Activated T-cell treated with anti-CD3 and anti-CD28 coated beads, Interleukin-2, amount 50 U/mL, for 24 hours (primary cell): ENCODE data around the gene VWA8.

Experiments used
- DNase-seq: peaks from one replicate; pipeline ENCODE4 v3.0.0-alpha.2; 2020
- H3K27ac Mint-ChIP-seq: 2 replicates; pipeline ENCODE4 v1.8.0; 2020; ENCODE audit warnings: mild to moderate bottlenecking, mixed read lengths
- H3K27me3 Mint-ChIP-seq: 2 replicates; pipeline ENCODE4 v1.8.0; 2020; ENCODE audit warnings: mixed read lengths
- H3K36me3 Mint-ChIP-seq: 2 replicates; pipeline ENCODE4 v1.8.0; 2020; ENCODE audit warnings: low read depth, mixed read lengths
- H3K4me1 Mint-ChIP-seq: 2 replicates; pipeline ENCODE4 v1.8.0; 2020; ENCODE audit warnings: low read depth, mixed read lengths
- H3K4me3 Mint-ChIP-seq: 2 replicates; pipeline ENCODE4 v1.8.0; 2020; ENCODE audit warnings: mild to moderate bottlenecking, moderate library complexity, mixed read lengths
- H3K9me3 Mint-ChIP-seq: 2 replicates; pipeline ENCODE4 v1.8.0; 2020; ENCODE audit warnings: mixed read lengths

The VWA8 gene

GRCh38 chr13:41802684-41803444 is 158.0 kb downstream of the VWA8 start:
- peak overlapping the region; percentile 22 for H3K27ac Mint-ChIP-seq
- H3K4me1 Mint-ChIP-seq: peaks cover 18% of the 10 kb centered on the region
- peaks cover 15% of the 10 kb centered on the region for H3K9me3 Mint-ChIP-seq
- DNase-seq: no peak
- H3K4me3 Mint-ChIP-seq: no peak overlapping the region
- no peaks in the 10 kb centered on the region for H3K27me3 Mint-ChIP-seq
- H3K36me3 Mint-ChIP-seq: peaks cover 89% of the 10 kb centered on the region

- H3K27me3 Mint-ChIP-seq: no peaks in the 10 kb centered on the region
- DNase-seq: no peak
- H3K4me1 Mint-ChIP-seq: peaks cover 18% of the 10 kb centered on the region
- no peak overlapping the region for H3K4me3 Mint-ChIP-seq
- peak overlapping the region; percentile 42 for H3K27ac Mint-ChIP-seq
- peaks cover 15% of the 10 kb centered on the region for H3K9me3 Mint-ChIP-seq
- H3K36me3 Mint-ChIP-seq: peaks cover 88% of the 10 kb centered on the region
These were observed 158.7 kb downstream of the VWA8 start for GRCh38 chr13:41802043-41802683.

- Mint-ChIP-seq H3K4me1 (no peaks in the 10 kb centered on the region), H3K36me3 (peaks cover 45% of the 10 kb centered on the region), H3K27ac (no peak overlapping the region), H3K27me3 (no peaks in the 10 kb centered on the region), H3K9me3 (no peaks in the 10 kb centered on the region), H3K4me3 (no peak overlapping the region)
- DNase-seq: no peak
These were observed 169.9 kb downstream of the VWA8 start for GRCh38 chr13:41791056-41791455.

GRCh38 chr13:41788552-41788951 is 172.4 kb downstream of the VWA8 start:
- no peaks in the 10 kb centered on the region for H3K9me3 Mint-ChIP-seq
- H3K4me3 Mint-ChIP-seq: no peak overlapping the region
- H3K27me3 Mint-ChIP-seq: no peaks in the 10 kb centered on the region
- H3K36me3 Mint-ChIP-seq: peaks cover 33% of the 10 kb centered on the region
- H3K4me1 Mint-ChIP-seq: no peaks in the 10 kb centered on the region
- DNase-seq: no peak
- no peak overlapping the region for H3K27ac Mint-ChIP-seq

GRCh38 chr13:41785402-41786172 is 175.3 kb downstream of the VWA8 start:
- peaks cover 26% of the 10 kb centered on the region for H3K36me3 Mint-ChIP-seq
- H3K4me1 Mint-ChIP-seq: no peaks in the 10 kb centered on the region
- no peaks in the 10 kb centered on the region for H3K27me3 Mint-ChIP-seq
- DNase-seq: no peak
- H3K27ac Mint-ChIP-seq: no peak overlapping the region
- no peaks in the 10 kb centered on the region for H3K9me3 Mint-ChIP-seq
- no peak overlapping the region for H3K4me3 Mint-ChIP-seq

GRCh38 chr13:41782086-41782485 is 178.8 kb downstream of the VWA8 start:
- Mint-ChIP-seq H3K9me3 (no peaks in the 10 kb centered on the region), H3K27ac (no peak overlapping the region), H3K27me3 (no peaks in the 10 kb centered on the region), H3K4me1 (no peaks in the 10 kb centered on the region), H3K36me3 (peaks cover 28% of the 10 kb centered on the region), H3K4me3 (no peak overlapping the region)
- DNase-seq: no peak

- H3K27ac Mint-ChIP-seq: no peak overlapping the region
- H3K4me3 Mint-ChIP-seq: no peak overlapping the region
- no peaks in the 10 kb centered on the region for H3K9me3 Mint-ChIP-seq
- DNase-seq: no peak
- H3K27me3 Mint-ChIP-seq: no peaks in the 10 kb centered on the region
- peaks cover 26% of the 10 kb centered on the region for H3K36me3 Mint-ChIP-seq
- no peaks in the 10 kb centered on the region for H3K4me1 Mint-ChIP-seq
These were observed 179.9 kb downstream of the VWA8 start for GRCh38 chr13:41780715-41781706.

GRCh38 chr13:41775251-41775650 is 185.7 kb downstream of the VWA8 start:
- Mint-ChIP-seq H3K27me3 (no peaks in the 10 kb centered on the region), H3K9me3 (no peaks in the 10 kb centered on the region), H3K27ac (no peak overlapping the region), H3K4me3 (no peak overlapping the region), H3K36me3 (peaks cover 47% of the 10 kb centered on the region), H3K4me1 (no peaks in the 10 kb centered on the region)
- no peak for DNase-seq

GRCh38 chr13:41774605-41775218 is 186.2 kb downstream of the VWA8 start:
- H3K27ac Mint-ChIP-seq: no peak overlapping the region
- H3K4me3 Mint-ChIP-seq: no peak overlapping the region
- no peak for DNase-seq
- H3K36me3 Mint-ChIP-seq: peaks cover 50% of the 10 kb centered on the region
- H3K9me3 Mint-ChIP-seq: no peaks in the 10 kb centered on the region
- no peaks in the 10 kb centered on the region for H3K27me3 Mint-ChIP-seq
- H3K4me1 Mint-ChIP-seq: no peaks in the 10 kb centered on the region

- no peaks in the 10 kb centered on the region for H3K9me3 Mint-ChIP-seq
- H3K4me1 Mint-ChIP-seq: peaks cover 22% of the 10 kb centered on the region
- H3K27me3 Mint-ChIP-seq: no peaks in the 10 kb centered on the region
- no peak for DNase-seq
- no peak overlapping the region for H3K27ac Mint-ChIP-seq
- no peak overlapping the region for H3K4me3 Mint-ChIP-seq
- H3K36me3 Mint-ChIP-seq: peaks cover 36% of the 10 kb centered on the region
These were observed 193.1 kb downstream of the VWA8 start for GRCh38 chr13:41767801-41768200.

GRCh38 chr13:41766439-41766838 is 194.5 kb downstream of the VWA8 start:
- Mint-ChIP-seq H3K9me3 (no peaks in the 10 kb centered on the region), H3K4me3 (no peak overlapping the region), H3K4me1 (peaks cover 22% of the 10 kb centered on the region), H3K27ac (no peak overlapping the region), H3K27me3 (no peaks in the 10 kb centered on the region), H3K36me3 (peaks cover 41% of the 10 kb centered on the region)
- DNase-seq: no peak

- no peaks in the 10 kb centered on the region for H3K9me3 Mint-ChIP-seq
- H3K4me3 Mint-ChIP-seq: no peak overlapping the region
- no peaks in the 10 kb centered on the region for H3K27me3 Mint-ChIP-seq
- no peak for DNase-seq
- H3K36me3 Mint-ChIP-seq: peaks cover 47% of the 10 kb centered on the region
- no peak overlapping the region for H3K27ac Mint-ChIP-seq
- H3K4me1 Mint-ChIP-seq: peaks cover 22% of the 10 kb centered on the region
These were observed 195.1 kb downstream of the VWA8 start for GRCh38 chr13:41765813-41766212.

GRCh38 chr13:41765020-41765419 is 195.9 kb downstream of the VWA8 start:
- H3K4me3 Mint-ChIP-seq: no peak overlapping the region

More at GRCh38 chr13:41765020-41765419, 195.9 kb downstream of the VWA8 start:
- no peak for DNase-seq
- no peak overlapping the region for H3K27ac Mint-ChIP-seq
- no peaks in the 10 kb centered on the region for H3K27me3 Mint-ChIP-seq
- peaks cover 55% of the 10 kb centered on the region for H3K36me3 Mint-ChIP-seq
- no peaks in the 10 kb centered on the region for H3K9me3 Mint-ChIP-seq
- H3K4me1 Mint-ChIP-seq: peaks cover 22% of the 10 kb centered on the region
